KMS-11 (cell line): ENCODE results near the gene EIPR1.

Experiments used
- H2AFZ ChIP-seq: fragments of 200-600 bp; sonication (generic); 2 replicates; pipeline ENCODE4 v1.6.1; 2016; ENCODE audit warnings: antibody characterized with exemption, mixed run types, low read depth
- H3K27ac ChIP-seq: fragments of 200-600 bp; sonication (generic); 2 replicates; pipeline ENCODE4 v1.6.1; 2016; ENCODE audit warnings: mild to moderate bottlenecking, mixed run types
- H3K27me3 ChIP-seq: fragments of 200-600 bp; sonication (generic); 2 replicates; pipeline ENCODE4 v1.6.1; 2017; ENCODE audit warnings: mild to moderate bottlenecking, low read depth, mixed run types, moderate library complexity; ENCODE audit not compliant: insufficient read depth
- H3K36me3 ChIP-seq: fragments of 200-600 bp; sonication (generic); 2 replicates; pipeline ENCODE4 v1.6.1; 2017; ENCODE audit warnings: mild to moderate bottlenecking, mixed run types; ENCODE audit not compliant: insufficient read depth
- H3K4me1 ChIP-seq: fragments of 200-600 bp; sonication (generic); 2 replicates; pipeline ENCODE4 v1.6.1; 2016; ENCODE audit warnings: mild to moderate bottlenecking, low read depth, mixed run types; ENCODE audit not compliant: poor library complexity, severe bottlenecking
- H3K4me2 ChIP-seq: fragments of 200-600 bp; sonication (generic); 2 replicates; pipeline ENCODE4 v1.7.0; 2016; ENCODE audit warnings: mild to moderate bottlenecking, mixed run types
- H3K4me3 ChIP-seq: fragments of 200-600 bp; sonication (generic); IDR thresholded peaks from 2 replicates; pipeline ENCODE4 v1.6.1; 2017; ENCODE audit warnings: low read depth, low read length, mixed read lengths; ENCODE audit not compliant: insufficient read depth
- H3K79me2 ChIP-seq: fragments of 200-600 bp; sonication (generic); 2 replicates; pipeline ENCODE4 v1.6.1; 2016; ENCODE audit warnings: low read depth, mixed run types; ENCODE audit not compliant: insufficient read depth
- H3K9ac ChIP-seq: fragments of 200-600 bp; sonication (generic); 2 replicates; pipeline ENCODE4 v1.6.1; 2016; ENCODE audit warnings: mild to moderate bottlenecking, mixed run types
- H4K20me1 ChIP-seq: fragments of 200-600 bp; sonication (generic); 2 replicates; pipeline ENCODE4 v1.6.1; 2016; ENCODE audit warnings: mild to moderate bottlenecking, mixed run types; ENCODE audit not compliant: insufficient read depth
- CTCF ChIP-seq: fragments of 200-600 bp; sonication (generic); conservative IDR thresholded peaks from 2 replicates; pipeline ENCODE4 v1.6.1; 2017; ENCODE audit warnings: low read depth, mild to moderate bottlenecking, antibody characterized with exemption, low read length, moderate library complexity, mixed read lengths

EIPR1 gene

GRCh38 chr2:3280683-3281520, 96.7 kb downstream of the EIPR1 start:
- no peaks in the 10 kb centered on the region for H4K20me1 ChIP-seq
- no peak overlapping the region for H3K4me2 ChIP-seq
- H3K36me3 ChIP-seq = no peaks in the 10 kb centered on the region
- no peak overlapping the region for H2AFZ ChIP-seq
- no peak overlapping the region for H3K9ac ChIP-seq
- no peaks in the 10 kb centered on the region for H3K79me2 ChIP-seq
- H3K4me3 ChIP-seq = no peak overlapping the region
- no peak for TF ChIP-seq CTCF
- no peaks in the 10 kb centered on the region for H3K4me1 ChIP-seq
- no peak overlapping the region for H3K27ac ChIP-seq
- H3K27me3 ChIP-seq = no peaks in the 10 kb centered on the region

GRCh38 chr2:3280197-3280596, 97.4 kb downstream of the EIPR1 start:
- Histone ChIP-seq H3K27me3 (no peaks in the 10 kb centered on the region), H4K20me1 (no peaks in the 10 kb centered on the region), H3K4me2 (no peak overlapping the region), H3K36me3 (no peaks in the 10 kb centered on the region), H3K27ac (no peak overlapping the region), H3K4me3 (no peak overlapping the region), H2AFZ (no peak overlapping the region), H3K4me1 (no peaks in the 10 kb centered on the region), H3K9ac (no peak overlapping the region), H3K79me2 (no peaks in the 10 kb centered on the region)
- TF ChIP-seq CTCF = no peak

- no peaks in the 10 kb centered on the region for H3K27me3 ChIP-seq
- TF ChIP-seq CTCF = no peak
- H3K4me3 ChIP-seq = no peak overlapping the region
- H3K27ac ChIP-seq = no peak overlapping the region
- no peak overlapping the region for H2AFZ ChIP-seq
- H3K36me3 ChIP-seq = no peaks in the 10 kb centered on the region
- H4K20me1 ChIP-seq = no peaks in the 10 kb centered on the region
- H3K4me1 ChIP-seq = no peaks in the 10 kb centered on the region
- no peaks in the 10 kb centered on the region for H3K79me2 ChIP-seq
- H3K4me2 ChIP-seq = no peak overlapping the region
- H3K9ac ChIP-seq = no peak overlapping the region
These were observed 98.2 kb downstream of the EIPR1 start for GRCh38 chr2:3279236-3279960.

GRCh38 chr2:3278521-3279218, 98.9 kb downstream of the EIPR1 start:
- no peaks in the 10 kb centered on the region for H3K27me3 ChIP-seq
- no peaks in the 10 kb centered on the region for H3K36me3 ChIP-seq
- no peaks in the 10 kb centered on the region for H3K4me1 ChIP-seq
- H4K20me1 ChIP-seq = no peaks in the 10 kb centered on the region
- H3K79me2 ChIP-seq = no peaks in the 10 kb centered on the region
- H3K27ac ChIP-seq = no peak overlapping the region
- H2AFZ ChIP-seq = no peak overlapping the region
- no peak for TF ChIP-seq CTCF
- no peak overlapping the region for H3K9ac ChIP-seq
- H3K4me2 ChIP-seq = no peak overlapping the region
- no peak overlapping the region for H3K4me3 ChIP-seq
